Fibroblast of skin of right biceps (primary cell): ENCODE measurements around the gene DCST1.
A peak's percentile ranks its signal among the peaks of the same experiment; 100 is the strongest.

ENCODE experiments used
- DNase-seq: peaks from one replicate; pipeline ENCODE4 v3.0.0-alpha.2; 2013

DCST1 gene

GRCh38 chr1:155077346-155077745 is 43.7 kb downstream of the DCST1 start:
- DNase-seq: no peak

GRCh38 chr1:155077758-155078445 is 44.3 kb downstream of the DCST1 start:
- no peak for DNase-seq

GRCh38 chr1:155078469-155079209 is 45.0 kb downstream of the DCST1 start, which contains the start of gene EFNA3:
EFNA3 (plus strand) TSS chr1:155078837; CDS start chr1:155078942, 105 bp downstream.
- DNase-seq: peak; percentile 63

GRCh38 chr1:155079210-155079486 is 45.5 kb downstream of the DCST1 start:
- no peak for DNase-seq

- no peak for DNase-seq
Measured at GRCh38 chr1:155079487-155080311, 46.1 kb downstream of the DCST1 start.

- no peak for DNase-seq
Measured at GRCh38 chr1:155080312-155081228, 46.9 kb downstream of the DCST1 start.

GRCh38 chr1:155081472-155082300 is 48.1 kb downstream of the DCST1 start:
- DNase-seq: no peak

- DNase-seq: no peak
Measured at GRCh38 chr1:155082301-155083051, 48.9 kb downstream of the DCST1 start.

- DNase-seq: no peak
Measured at GRCh38 chr1:155083052-155083541, 49.5 kb downstream of the DCST1 start.

GRCh38 chr1:155083865-155084721 is 50.5 kb downstream of the DCST1 start:
- DNase-seq: peak; percentile 42

GRCh38 chr1:155084722-155085503 is 51.3 kb downstream of the DCST1 start:
- peak; percentile 93 for DNase-seq

GRCh38 chr1:155085504-155086127 is 52.0 kb downstream of the DCST1 start:
- peak; percentile 41 for DNase-seq

GRCh38 chr1:155086128-155086741 is 52.6 kb downstream of the DCST1 start:
- DNase-seq: peak; percentile 39

- DNase-seq: no peak
Measured at GRCh38 chr1:155086856-155087535, 53.4 kb downstream of the DCST1 start.

GRCh38 chr1:155091071-155092051 is 57.7 kb downstream of the DCST1 start:
- peak; percentile 64 for DNase-seq

- DNase-seq: no peak
Measured at GRCh38 chr1:155092131-155092530, 58.5 kb downstream of the DCST1 start.
